Keratinocyte (primary cell): ENCODE measurements around the gene HSF5. TPM values are rescaled to one million over a fixed set of nuclear protein-coding genes. Genes with fewer than 3 reads are reported as not detected.

Experiments used
- DNase-seq: peaks from one replicate; pipeline ENCODE4 v3.0.0-alpha.2; 2011; ENCODE audit warnings: low read depth, missing footprints, low spot score
- FAIRE-seq: peaks from 2 replicates; lab custom pipeline; 2011; peaks lifted over from hg19 to GRCh38; lab: Jason Lieb, UNC
- H2AFZ ChIP-seq: 2 replicates; pipeline ENCODE4 v1.6.0; 2012; ENCODE audit warnings: low read length, control low read depth, inconsistent platforms; ENCODE audit not compliant: control insufficient read depth
- H3K27ac ChIP-seq: 2 replicates; pipeline ENCODE4 v1.5.1; 2011; ENCODE audit warnings: low read length; ENCODE audit not compliant: control insufficient read depth, insufficient read depth
- H3K27me3 ChIP-seq: 3 replicates; pipeline ENCODE4 v1.6.0; 2011; ENCODE audit warnings: low read length; ENCODE audit not compliant: control insufficient read depth, insufficient read depth; ENCODE audit errors: extremely low read depth
- H3K36me3 ChIP-seq, 2 experiments: 2 replicates in 1 of 2; 3 replicates in 1 of 2; pipeline ENCODE4 v1.5.1; 2011; ENCODE audit warnings: low read length in 2 of 2, mild to moderate bottlenecking in 1 of 2; ENCODE audit not compliant: control insufficient read depth in 2 of 2, insufficient read depth in 2 of 2; ENCODE audit errors: extremely low read depth in 1 of 2
- H3K4me1 ChIP-seq: 3 replicates; pipeline ENCODE4 v1.5.1; 2011; ENCODE audit warnings: low read length; ENCODE audit not compliant: control insufficient read depth, insufficient read depth; ENCODE audit errors: extremely low read depth
- H3K4me2 ChIP-seq: 3 replicates; pipeline ENCODE4 v1.6.0; 2011; ENCODE audit warnings: low read depth, low read length; ENCODE audit not compliant: control insufficient read depth, insufficient read depth; ENCODE audit errors: extremely low read depth
- H3K4me3 ChIP-seq, 3 experiments: fragments of 200-600 bp in 1 of 3; sonication (generic) in 1 of 3; 2 replicates in 2 of 3; 3 replicates in 1 of 3; pipeline ENCODE4 v1.5.1; 2011 to 2016; ENCODE audit warnings: low read length in 3 of 3, mild to moderate bottlenecking in 3 of 3, control low read depth in 2 of 3, inconsistent platforms in 1 of 3, low read depth in 1 of 3, mixed read lengths in 1 of 3, mixed run types in 1 of 3, moderate library complexity in 1 of 3; ENCODE audit not compliant: control insufficient read depth in 2 of 3, insufficient read depth in 2 of 3; ENCODE audit errors: extremely low read depth in 1 of 3
- H3K79me2 ChIP-seq: 2 replicates; pipeline ENCODE4 v1.6.0; 2012; ENCODE audit warnings: low read length; ENCODE audit not compliant: control insufficient read depth, insufficient read depth
- H3K9ac ChIP-seq: 3 replicates; pipeline ENCODE4 v1.6.0; 2011; ENCODE audit warnings: low read length; ENCODE audit not compliant: control insufficient read depth, insufficient read depth; ENCODE audit errors: extremely low read depth
- H3K9me1 ChIP-seq: 3 replicates; pipeline ENCODE4 v1.6.0; 2011; ENCODE audit warnings: low read length; ENCODE audit not compliant: control insufficient read depth, insufficient read depth; ENCODE audit errors: extremely low read depth
- H3K9me3 ChIP-seq: 2 replicates; pipeline ENCODE4 v1.5.1; 2012; ENCODE audit warnings: low read depth, low read length; ENCODE audit not compliant: control insufficient read depth
- H4K20me1 ChIP-seq: 3 replicates; pipeline ENCODE4 v1.6.0; 2011; ENCODE audit warnings: low read length; ENCODE audit not compliant: control insufficient read depth, insufficient read depth; ENCODE audit errors: extremely low read depth
- EZH2 ChIP-seq: IDR thresholded peaks from one replicate; pipeline ENCODE4 v1.6.1; 2012; ENCODE audit warnings: inconsistent platforms, mild to moderate bottlenecking, low read length, moderate library complexity
- dilution Hi-C: fragments of 300-500 bp; cut with MboI; formaldehyde crosslinking; loops from one replicate; pipeline ENCODE4 v1.7.0; 2020; ENCODE audit warnings: low sequenced_read_pairs; ENCODE audit not compliant: extremely low pct_ligation_motif_present
- polyA plus RNA-seq, 5 experiments: library from polyadenylated mRNA; depleted of rRNA in 3 of 5; stranded (reverse) in 3 of 5; stranded (forward) in 1 of 5; unstranded in 1 of 5; fragments of >200 nt; gene quantifications; 1 replicate in 1 of 5; 2 replicates in 3 of 5; 3 replicates in 1 of 5; pipeline versions ENCODE4 v1.2.1 to v1.2.3, GENCODE V29; 2011 to 2012; ENCODE audit warnings: missing spikeins in 2 of 5, low read depth in 1 of 5, low replicate concordance in 1 of 5
- TF ChIP-seq, protein P1 (sequence below), 3 experiments: IDR thresholded peaks in 1 of 3; conservative IDR thresholded peaks in 1 of 3; optimal IDR thresholded peaks in 1 of 3; 2 replicates in 2 of 3; 3 replicates in 1 of 3; pipeline versions ENCODE3 to v1.5.1; 2011; ENCODE audit warnings: low read length in 3 of 3, mild to moderate bottlenecking in 3 of 3, moderate library complexity in 2 of 3, control low read depth in 1 of 3, inconsistent platforms in 1 of 3; ENCODE audit not compliant: insufficient read depth in 2 of 3; ENCODE audit errors: extremely low read depth in 1 of 3

Gene HSF5
- polyA plus RNA-seq, 1 donor (not counting 4 experiments of a cell fraction or from before 2014, with no cell fraction given): 0.01 TPM

DNA sequence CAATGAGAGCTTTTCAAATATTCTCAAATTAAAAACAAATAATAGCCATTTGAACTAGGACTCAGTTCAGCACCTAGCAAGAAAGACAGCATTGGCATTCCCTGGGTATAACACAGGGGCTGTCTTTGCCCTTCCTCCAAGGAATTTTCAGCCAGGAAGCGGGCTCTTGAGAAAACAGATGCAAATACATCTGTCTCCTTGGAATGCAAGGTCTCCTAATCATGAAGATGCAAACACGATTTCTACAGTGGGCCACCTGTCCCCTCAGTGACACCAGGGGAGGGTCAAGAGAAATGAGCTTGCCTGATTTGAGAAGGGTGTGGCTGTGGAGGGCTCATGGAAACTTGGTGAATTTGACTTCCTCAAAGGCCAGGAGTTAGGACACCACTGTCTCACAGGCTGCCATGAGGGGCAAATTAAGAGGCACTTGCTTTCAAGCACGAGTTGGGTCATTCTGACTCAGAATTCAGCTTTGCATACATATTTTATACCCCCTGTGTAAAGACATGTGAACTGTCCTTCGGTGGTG is 111.7 kb downstream of the HSF5 start:
- DNase-seq (no peak), FAIRE-seq (no peak)
- TF ChIP-seq, protein P1, sequence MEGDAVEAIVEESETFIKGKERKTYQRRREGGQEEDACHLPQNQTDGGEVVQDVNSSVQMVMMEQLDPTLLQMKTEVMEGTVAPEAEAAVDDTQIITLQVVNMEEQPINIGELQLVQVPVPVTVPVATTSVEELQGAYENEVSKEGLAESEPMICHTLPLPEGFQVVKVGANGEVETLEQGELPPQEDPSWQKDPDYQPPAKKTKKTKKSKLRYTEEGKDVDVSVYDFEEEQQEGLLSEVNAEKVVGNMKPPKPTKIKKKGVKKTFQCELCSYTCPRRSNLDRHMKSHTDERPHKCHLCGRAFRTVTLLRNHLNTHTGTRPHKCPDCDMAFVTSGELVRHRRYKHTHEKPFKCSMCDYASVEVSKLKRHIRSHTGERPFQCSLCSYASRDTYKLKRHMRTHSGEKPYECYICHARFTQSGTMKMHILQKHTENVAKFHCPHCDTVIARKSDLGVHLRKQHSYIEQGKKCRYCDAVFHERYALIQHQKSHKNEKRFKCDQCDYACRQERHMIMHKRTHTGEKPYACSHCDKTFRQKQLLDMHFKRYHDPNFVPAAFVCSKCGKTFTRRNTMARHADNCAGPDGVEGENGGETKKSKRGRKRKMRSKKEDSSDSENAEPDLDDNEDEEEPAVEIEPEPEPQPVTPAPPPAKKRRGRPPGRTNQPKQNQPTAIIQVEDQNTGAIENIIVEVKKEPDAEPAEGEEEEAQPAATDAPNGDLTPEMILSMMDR (optimal IDR thresholded peaks at IDR 0.05 in 1 of 3, IDR thresholded peaks at IDR 0.05 in 1 of 3, conservative IDR thresholded peaks at IDR 0.05 in 1 of 3; ENCODE audit: extremely low read depth in 1 of 3, insufficient read depth in 2 of 3, low read length in 3 of 3): no peak
- no peak for TF ChIP-seq EZH2
- Histone ChIP-seq H3K9ac (no peak overlapping the region), H3K27ac (no peak overlapping the region), H4K20me1 (peaks cover 7% of the 10 kb centered on the region), H3K79me2 (peaks cover 56% of the 10 kb centered on the region), H3K4me1 (peaks cover 15% of the 10 kb centered on the region), H3K9me3 (no peaks in the 10 kb centered on the region), H3K4me3 (no peak overlapping the region), H3K9me1 (peaks cover 2% of the 10 kb centered on the region), H2AFZ (no peak overlapping the region), H3K27me3 (no peaks in the 10 kb centered on the region), H3K4me2 (no peak overlapping the region), H3K36me3 (peaks cover 4 to 6% of the 10 kb centered on the region in 2 experiments)
- dilution Hi-C loops: no loop called here

DNA sequence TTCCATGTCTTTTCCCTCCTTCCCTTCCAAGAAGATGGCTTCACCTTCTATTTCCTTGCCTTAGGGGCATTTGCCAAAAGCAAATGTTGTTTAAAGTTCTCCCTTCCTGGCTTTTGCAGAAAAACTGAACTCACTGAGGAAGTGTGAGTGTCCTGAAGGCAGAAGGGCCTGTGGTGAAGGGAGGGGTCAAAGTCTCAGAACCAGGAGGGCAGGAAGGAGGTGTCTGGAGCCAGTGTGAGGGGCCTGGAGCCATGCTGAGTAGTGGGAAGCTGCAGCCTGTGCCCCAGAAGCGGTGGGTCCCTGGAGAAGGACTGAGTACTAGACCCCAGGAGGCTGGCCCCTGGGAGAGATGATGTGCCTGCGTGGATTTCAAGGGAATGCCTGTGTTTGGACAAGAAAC is 112.4 kb downstream of the HSF5 start:
- H2AFZ ChIP-seq: no peak overlapping the region
- no peaks in the 10 kb centered on the region for H3K9me3 ChIP-seq
- DNase-seq (no peak), FAIRE-seq (no peak)
- no peaks in the 10 kb centered on the region for H3K27me3 ChIP-seq
- H3K79me2 ChIP-seq: peaks cover 52% of the 10 kb centered on the region
- H3K27ac ChIP-seq: no peak overlapping the region
- dilution Hi-C loops: no loop called here
- peaks cover 2% of the 10 kb centered on the region for H3K9me1 ChIP-seq
- H3K4me2 ChIP-seq: no peak overlapping the region
- H4K20me1 ChIP-seq: peaks cover 7% of the 10 kb centered on the region
- H3K9ac ChIP-seq: no peak overlapping the region
- H3K4me1 ChIP-seq: peaks cover 15% of the 10 kb centered on the region
- TF ChIP-seq, protein P1 (optimal IDR thresholded peaks at IDR 0.05 in 1 of 3, IDR thresholded peaks at IDR 0.05 in 1 of 3, conservative IDR thresholded peaks at IDR 0.05 in 1 of 3; ENCODE audit: extremely low read depth in 1 of 3, insufficient read depth in 2 of 3, low read length in 3 of 3): no peak
- no peak for TF ChIP-seq EZH2
- no peak overlapping the region for H3K4me3 ChIP-seq
- H3K36me3 ChIP-seq: peaks cover 6 to 9% of the 10 kb centered on the region in 2 experiments
